NCI-H1417 treated with DMSO at 0.1 percent for 48 hours (cell line): ENCODE measurements around the gene SURF6.
"Not testable (repeated sequence)": the region's sequence is repeated elsewhere in the genome, so short reads cannot be mapped to it uniquely, and the experiment has no call there.

ENCODE experiments used
- DNase-seq: peaks from one replicate; lab custom pipeline; 2025; lab: John Stamatoyannopoulos, UW

The SURF6 gene

GRCh38 chr9:133285252-133285775, 50.7 kb downstream of the SURF6 start:
- no peak for DNase-seq

GRCh38 chr9:133284362-133284761, 51.6 kb downstream of the SURF6 start:
- no peak for DNase-seq

GRCh38 chr9:133283255-133284032, 52.5 kb downstream of the SURF6 start:
- not testable (repeated sequence) for DNase-seq

DNA sequence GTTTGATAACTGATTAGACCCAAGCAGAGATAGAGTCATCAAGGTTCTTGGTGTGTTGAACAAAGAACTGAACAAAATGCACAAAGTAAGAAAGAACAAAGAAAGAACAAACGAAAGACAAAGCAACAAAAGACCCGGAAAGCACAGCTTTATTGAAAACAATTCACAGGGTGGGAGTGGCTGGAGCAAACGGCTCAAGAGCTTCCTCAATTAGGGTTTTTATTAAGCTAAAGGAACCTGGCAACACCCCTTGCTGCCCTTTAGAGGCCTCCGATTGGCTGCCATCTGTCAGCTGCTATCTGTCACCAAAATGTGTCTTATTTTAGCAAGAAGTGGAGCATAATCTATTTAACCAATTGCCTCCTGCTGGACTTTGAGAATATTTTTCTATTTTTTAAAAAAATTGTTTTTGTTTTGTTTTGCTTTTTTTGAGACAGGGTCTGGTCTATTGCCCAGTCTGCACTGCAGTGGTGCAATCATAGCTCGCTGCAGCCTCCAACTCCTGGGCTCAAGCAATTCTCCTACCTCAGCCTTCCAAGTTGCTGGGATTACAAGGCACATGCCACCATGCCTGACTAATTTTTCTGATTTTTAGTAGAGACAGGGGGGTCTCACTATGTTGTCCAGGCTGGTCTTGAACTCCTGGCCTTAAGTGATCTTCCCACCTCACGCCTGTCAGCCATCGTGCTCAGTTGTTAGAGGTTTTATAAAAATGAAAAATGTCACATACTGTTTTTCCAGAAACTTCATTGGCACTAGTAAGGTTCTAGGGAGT, 53.3 kb downstream of the SURF6 start:
- no peak for DNase-seq

DNA sequence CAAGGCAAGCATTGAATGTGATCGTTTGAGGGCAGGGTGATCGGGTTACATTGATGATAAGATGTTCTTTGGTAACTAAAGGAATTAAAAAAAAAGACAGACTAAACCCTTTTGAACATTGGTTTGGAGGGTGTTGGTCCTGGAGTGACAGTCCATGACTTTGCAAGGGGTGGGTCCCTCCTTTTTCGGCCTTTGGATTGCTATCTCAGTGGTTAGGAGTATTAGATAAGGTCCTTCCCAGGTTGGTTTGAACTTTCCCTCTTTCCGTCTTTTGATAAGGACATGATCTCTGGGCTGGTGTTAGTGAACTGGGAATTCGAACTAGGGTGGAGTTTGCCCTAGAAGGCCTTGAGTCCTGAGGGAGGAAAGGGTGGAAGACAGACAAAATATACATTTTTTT, 55.6 kb downstream of the SURF6 start:
- DNase-seq, result no peak
